Mesenteric fat pad (tissue), 1 donor: ENCODE data around the gene PRSS33. TPM values are rescaled to one million over a fixed set of nuclear protein-coding genes. Genes with fewer than 3 reads are reported as not detected.

Experiments
- DNase-seq: peaks from one replicate; pipeline ENCODE4 v3.0.0-alpha.2; 2020; ENCODE audit warnings: low spot score
- total RNA-seq: library from RNA; stranded (reverse); fragmentation: NEBNext Ultra II Directional; extraction: Animal tissue kit (Norgen Biotek cat#: 25700); gene quantifications from one replicate; pipeline ENCODE4 v1.2.1, GENCODE V29; 2021
- donor health status: DM: yes; HTN: yes; CAD: no.

Gene PRSS33
- total RNA-seq, 1 donor from 2014 or later = not detected

- DNase-seq = no peak
These were observed 34.3 kb upstream of the PRSS33 start for GRCh38 chr16:2821487-2822157.

GRCh38 chr16:2820836-2821486 lies 33.6 kb upstream of the PRSS33 start:
- DNase-seq = peak; percentile 80

GRCh38 chr16:2819939-2820835 lies 32.8 kb upstream of the PRSS33 start:
- peak; percentile 75 for DNase-seq

GRCh38 chr16:2819179-2819938 lies 32.0 kb upstream of the PRSS33 start:
- peak; percentile 79 for DNase-seq

GRCh38 chr16:2818272-2818876 lies 31.0 kb upstream of the PRSS33 start:
- DNase-seq = peak; percentile 71

GRCh38 chr16:2817340-2818271 lies 30.2 kb upstream of the PRSS33 start:
- DNase-seq = peak; percentile 81

GRCh38 chr16:2816751-2817339 lies 29.5 kb upstream of the PRSS33 start, which contains the start of gene PRSS21:
Gene PRSS21, plus strand, starts transcription at chr16:2817237. Its CDS starts 32 bp downstream, at chr16:2817269.
- peak; percentile 24 for DNase-seq

- no peak for DNase-seq
These were observed 28.0 kb upstream of the PRSS33 start for GRCh38 chr16:2815299-2815771.

- DNase-seq = peak; percentile 85
These were observed 27.4 kb upstream of the PRSS33 start for GRCh38 chr16:2814551-2815298.

GRCh38 chr16:2813771-2814221 lies 26.4 kb upstream of the PRSS33 start:
- DNase-seq = peak; percentile 79

GRCh38 chr16:2811703-2812471 lies 24.5 kb upstream of the PRSS33 start:
- peak; percentile 78 for DNase-seq

GRCh38 chr16:2810651-2811050 lies 23.3 kb upstream of the PRSS33 start:
- peak; percentile 51 for DNase-seq

GRCh38 chr16:2809149-2809760 lies 21.9 kb upstream of the PRSS33 start:
- DNase-seq = no peak

GRCh38 chr16:2808181-2808580 lies 20.8 kb upstream of the PRSS33 start:
- DNase-seq = no peak

GRCh38 chr16:2806286-2806685 lies 18.9 kb upstream of the PRSS33 start:
- DNase-seq = no peak

GRCh38 chr16:2804728-2805127 lies 17.4 kb upstream of the PRSS33 start:
- DNase-seq = no peak
